ENCODE results near the gene NWD2.

DNA sequence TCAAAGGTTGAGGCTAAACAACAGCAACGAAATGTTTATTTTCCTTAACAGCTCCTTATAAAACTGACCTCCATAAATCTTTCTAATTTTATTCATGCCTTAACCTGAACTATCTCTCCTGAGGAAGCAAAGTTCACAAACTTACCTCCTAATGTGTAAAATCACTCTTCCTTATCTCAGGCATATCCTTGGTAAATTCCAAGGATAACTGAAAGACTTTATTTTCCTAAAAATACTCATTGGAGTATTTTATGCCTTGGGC, 197.4 kb downstream of the NWD2 start:
- TF ChIP-seq CTCF (conservative IDR thresholded peaks at IDR 0.05; ENCODE audit: low read depth, low read length), result no peak
- no peak for TF ChIP-seq EZH2phosphoT487 (IDR thresholded peaks at IDR 0.05; ENCODE audit: borderline replicate concordance, low read length)
